Cardiac fibroblast (primary cell): ENCODE results near the gene RPS6KA4.
"Not testable (repeated sequence)": the region's sequence is repeated elsewhere in the genome, so short reads cannot be mapped to it uniquely, and the experiment has no call there.

Experiments used
- DNase-seq, 2 donors: peaks; one replicate each; pipeline versions ENCODE4 v3.0.0 to v3.0.0-alpha.2; 2010; ENCODE audit warnings: low read depth in 2 of 2
- H3K4me3 ChIP-seq, 2 donors: replicated peaks in 1 of 2; 1 replicate in 1 of 2; 2 replicates in 1 of 2; pipeline ENCODE4 v1.5.1; 2011; ENCODE audit warnings: low read depth in 2 of 2, low read length in 2 of 2, mild to moderate bottlenecking in 2 of 2, moderate library complexity in 1 of 2
- TF ChIP-seq, protein P1 (sequence below): IDR thresholded peaks from one replicate; pipeline ENCODE4 v1.5.1; 2011; ENCODE audit warnings: low read depth, mild to moderate bottlenecking, low read length, inconsistent platforms

RPS6KA4 gene

DNA sequence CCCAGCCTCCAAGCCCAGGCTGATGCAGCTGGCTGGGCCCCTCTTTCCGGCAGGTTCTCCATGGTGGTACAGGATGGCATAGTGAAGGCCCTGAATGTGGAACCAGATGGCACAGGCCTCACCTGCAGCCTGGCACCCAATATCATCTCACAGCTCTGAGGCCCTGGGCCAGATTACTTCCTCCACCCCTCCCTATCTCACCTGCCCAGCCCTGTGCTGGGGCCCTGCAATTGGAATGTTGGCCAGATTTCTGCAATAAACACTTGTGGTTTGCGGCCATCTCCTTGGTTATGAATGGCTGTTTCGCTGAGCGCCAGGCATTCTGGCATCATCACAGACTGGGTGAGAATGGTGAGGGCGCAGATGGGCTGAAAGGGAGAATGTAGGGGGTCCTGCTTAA is 37.4 kb upstream of the RPS6KA4 start:
- DNase-seq: no peak
- H3K4me3 ChIP-seq: no peak overlapping the region
- TF ChIP-seq, protein P1, sequence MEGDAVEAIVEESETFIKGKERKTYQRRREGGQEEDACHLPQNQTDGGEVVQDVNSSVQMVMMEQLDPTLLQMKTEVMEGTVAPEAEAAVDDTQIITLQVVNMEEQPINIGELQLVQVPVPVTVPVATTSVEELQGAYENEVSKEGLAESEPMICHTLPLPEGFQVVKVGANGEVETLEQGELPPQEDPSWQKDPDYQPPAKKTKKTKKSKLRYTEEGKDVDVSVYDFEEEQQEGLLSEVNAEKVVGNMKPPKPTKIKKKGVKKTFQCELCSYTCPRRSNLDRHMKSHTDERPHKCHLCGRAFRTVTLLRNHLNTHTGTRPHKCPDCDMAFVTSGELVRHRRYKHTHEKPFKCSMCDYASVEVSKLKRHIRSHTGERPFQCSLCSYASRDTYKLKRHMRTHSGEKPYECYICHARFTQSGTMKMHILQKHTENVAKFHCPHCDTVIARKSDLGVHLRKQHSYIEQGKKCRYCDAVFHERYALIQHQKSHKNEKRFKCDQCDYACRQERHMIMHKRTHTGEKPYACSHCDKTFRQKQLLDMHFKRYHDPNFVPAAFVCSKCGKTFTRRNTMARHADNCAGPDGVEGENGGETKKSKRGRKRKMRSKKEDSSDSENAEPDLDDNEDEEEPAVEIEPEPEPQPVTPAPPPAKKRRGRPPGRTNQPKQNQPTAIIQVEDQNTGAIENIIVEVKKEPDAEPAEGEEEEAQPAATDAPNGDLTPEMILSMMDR: no peak

DNA sequence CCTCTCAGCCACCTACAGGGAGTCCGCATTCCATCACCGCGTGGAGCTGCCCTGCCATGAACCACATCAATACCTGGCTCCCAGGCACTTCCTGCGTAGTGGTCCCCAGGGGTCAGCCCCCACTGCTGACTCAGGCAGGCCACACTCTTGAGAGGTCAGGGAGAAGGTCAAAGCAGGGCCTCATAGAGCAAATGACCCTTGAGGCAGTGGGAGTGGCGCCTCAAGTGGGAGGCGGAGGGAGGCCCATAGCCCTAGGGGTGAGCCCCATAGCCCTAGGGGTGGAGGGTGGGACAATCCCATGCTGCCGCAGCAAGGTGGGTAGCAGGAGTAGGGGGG is 36.1 kb upstream of the RPS6KA4 start:
- TF ChIP-seq, protein P1: no peak
- H3K4me3 ChIP-seq: no peak overlapping the region
- DNase-seq: no peak

DNA sequence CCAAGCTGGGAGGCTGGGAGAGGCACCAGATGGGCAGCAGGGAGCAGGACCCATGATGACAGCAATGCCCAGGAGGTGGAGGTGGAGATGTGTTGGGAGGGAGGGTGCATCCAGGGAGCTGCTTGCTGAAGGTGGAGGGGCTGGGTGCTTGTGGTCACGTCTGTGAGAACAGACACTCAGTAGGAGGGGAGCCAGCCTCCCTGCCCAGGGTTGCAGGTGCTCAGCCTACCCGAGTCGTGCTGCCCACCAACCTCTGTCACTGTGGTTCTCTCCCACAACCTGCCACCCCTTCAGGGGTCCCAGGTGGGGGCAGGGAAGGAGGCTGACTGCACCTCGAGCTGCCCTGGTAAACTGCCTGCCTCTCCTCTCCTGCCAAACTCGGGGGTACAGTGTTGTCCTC is 35.6 kb upstream of the RPS6KA4 start:
- TF ChIP-seq, protein P1: no peak
- H3K4me3 ChIP-seq: no peak overlapping the region
- DNase-seq: no peak

DNA sequence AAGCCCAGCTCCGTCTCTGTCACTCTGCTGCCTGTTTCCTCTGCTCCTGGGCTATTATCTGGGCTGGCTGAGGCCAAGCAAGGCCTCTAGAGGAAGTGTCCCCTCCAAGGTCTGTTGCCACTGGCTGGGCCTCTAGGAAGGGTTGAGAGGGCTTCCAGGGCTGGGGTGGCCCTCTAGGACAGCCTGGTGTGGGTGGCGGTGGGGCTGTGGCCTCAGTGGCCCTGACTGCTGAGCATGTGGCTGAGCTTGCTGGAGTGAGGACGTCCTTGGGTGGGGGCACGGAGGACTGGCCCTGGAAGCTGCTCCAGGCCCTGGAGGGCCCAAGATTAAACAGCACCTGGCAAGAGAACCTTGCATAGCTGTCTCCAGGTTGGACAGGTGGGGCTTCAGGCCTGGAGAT is 35.0 kb upstream of the RPS6KA4 start:
- not testable (repeated sequence) for DNase-seq, H3K4me3 ChIP-seq

DNA sequence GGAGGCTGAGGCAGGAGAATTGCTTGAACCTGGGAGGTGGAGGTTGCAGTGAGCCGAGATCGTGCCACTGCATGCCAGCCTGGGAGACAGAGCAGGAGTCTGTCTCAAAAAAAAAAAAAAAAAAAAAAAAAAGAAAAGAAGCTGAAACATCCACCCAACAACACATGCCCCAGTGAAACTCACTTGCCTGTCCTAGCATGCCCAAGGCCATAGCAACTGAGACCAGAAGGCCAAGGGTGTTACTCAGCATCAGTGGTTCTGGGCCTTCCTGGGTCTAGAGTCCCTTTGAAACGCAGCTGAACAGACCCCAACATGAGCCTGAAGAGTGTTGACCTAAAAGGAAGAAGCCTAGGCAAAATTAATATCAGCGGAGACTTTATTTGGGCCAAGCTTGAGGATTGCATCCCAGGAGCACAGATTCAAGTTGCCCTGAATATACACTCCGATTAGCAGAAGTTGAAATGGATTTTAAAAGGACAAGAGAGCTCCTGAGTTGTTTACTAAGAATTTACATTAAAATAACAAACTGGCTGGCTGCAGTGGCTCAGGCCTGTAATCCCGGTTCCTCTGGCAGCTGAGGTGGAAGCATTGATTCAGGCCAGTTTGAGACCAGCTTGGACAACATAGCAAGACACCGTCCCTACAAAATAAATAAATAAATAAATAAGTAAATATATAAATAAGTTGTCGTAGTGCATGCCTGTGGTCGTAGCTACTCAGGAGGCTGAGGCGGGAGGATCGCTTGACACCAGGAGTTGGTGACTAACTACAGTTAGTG is 34.1 kb upstream of the RPS6KA4 start:
- H3K4me3 ChIP-seq: no peak overlapping the region
- TF ChIP-seq, protein P1: no peak
- no peak for DNase-seq

DNA sequence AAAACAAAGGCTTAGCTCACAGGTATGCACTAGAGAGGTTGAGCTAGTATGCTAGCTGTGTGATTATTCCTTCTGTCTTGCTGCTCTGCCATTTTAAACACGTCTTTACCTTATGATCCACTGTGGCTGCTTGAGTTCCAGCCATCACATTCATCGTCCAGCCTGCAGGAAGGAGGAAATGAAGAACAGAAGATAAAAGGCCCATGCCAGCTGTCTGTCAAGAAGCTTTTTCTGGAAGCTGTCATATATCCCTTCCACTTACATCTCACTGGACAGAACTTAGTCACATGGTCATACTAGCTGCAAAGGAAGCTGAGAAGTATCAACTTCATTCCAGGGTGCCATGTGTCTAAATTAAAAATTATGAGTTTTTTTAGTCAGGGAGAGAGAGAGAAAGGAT is 31.6 kb upstream of the RPS6KA4 start:
- H3K4me3 ChIP-seq: no peak overlapping the region
- DNase-seq: no peak
- TF ChIP-seq, protein P1: no peak

DNA sequence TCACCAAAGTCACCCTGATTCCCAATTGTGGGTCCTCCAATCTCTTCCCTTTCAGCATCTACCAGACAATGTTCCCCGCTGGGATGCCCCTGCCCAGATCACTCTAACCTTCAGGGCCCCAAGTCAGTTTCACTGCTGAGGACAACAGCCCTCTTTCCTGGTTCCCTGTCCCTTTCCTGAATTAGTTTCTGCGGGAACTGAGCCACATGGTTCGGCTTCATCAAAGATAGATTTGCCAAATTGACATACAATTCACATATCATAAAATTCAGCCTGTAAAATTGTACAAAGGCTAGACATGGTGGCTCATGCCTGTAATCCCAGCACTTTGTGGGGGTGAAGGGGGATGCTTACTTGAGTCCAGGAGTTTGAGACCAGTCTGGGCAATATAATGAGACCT is 31.0 kb upstream of the RPS6KA4 start:
- DNase-seq: no peak
- no peak overlapping the region for H3K4me3 ChIP-seq
- TF ChIP-seq, protein P1: no peak
